Pancreas (tissue), 10 donors: ENCODE results near the gene TSPAN7. TPM values are rescaled to one million over a fixed set of nuclear protein-coding genes. Genes with fewer than 3 reads are reported as not detected.

ENCODE experiments used
- ATAC-seq, 4 donors: fragments of 200-7000 bp; cut with Tn5 transposase; one replicate each; pipeline versions ENCODE4 v1.8.0 to v1.9.1; 2020; ENCODE audit warnings: mild to moderate bottlenecking in 4 of 4, moderate library complexity in 4 of 4
- DNase-seq, 6 donors: peaks; one replicate each; pipeline ENCODE4 v3.0.0-alpha.2; 2020
- FAIRE-seq: peaks from 2 replicates; lab custom pipeline; 2012; peaks lifted over from hg19 to GRCh38; lab: Jason Lieb, UNC
- H3K27ac ChIP-seq, 4 donors: fragments of 200-600 bp; sonication (generic); 1 replicate in 3 of 4; 2 replicates in 1 of 4; pipeline versions ENCODE4 v1.5.0 to v1.8.0; 2020
- H3K27me3 ChIP-seq, 4 donors: fragments of 200-600 bp; one replicate each; pipeline ENCODE4 v1.8.0; 2021
- H3K36me3 ChIP-seq, 3 donors: fragments of 200-600 bp; sonication (generic) in 1 of 3; one replicate each; pipeline versions ENCODE4 v1.5.0 to v1.8.0; 2020 to 2021
- H3K4me1 ChIP-seq, 3 donors: fragments of 200-600 bp; one replicate each; pipeline ENCODE4 v1.8.0; 2021
- H3K4me3 ChIP-seq, 4 donors: fragments of 200-600 bp; sonication (generic) in 2 of 4; one replicate each; pipeline versions ENCODE4 v1.5.0 to v1.8.0; 2020 to 2021
- H3K9me3 ChIP-seq, 4 donors: fragments of 200-600 bp; one replicate each; pipeline ENCODE4 v1.8.0; 2021
- CTCF ChIP-seq, 4 donors: fragments of 200-600 bp; sonication (generic) in 3 of 4; IDR thresholded peaks; one replicate each; pipeline versions ENCODE4 v1.5.0 to v1.8.0; 2021; ENCODE audit warnings: antibody characterized with exemption in 4 of 4
- WGBS, 2 donors: extraction: QIAGEN DNeasy Blood & Tissue Kit; methylation state at CpG; one replicate each; pipeline ENCODE4 v1.1.7; 2013; 5-methylcytosine and 5-hydroxymethylcytosine counted together
- intact Hi-C, 3 donors: fragments of 100-400 bp; cut with DNase I; formaldehyde crosslinking; loops; one replicate each; pipeline versions ENCODE4 v1.11.1 to v1.14.2; 2022
- polyA plus RNA-seq, 2 donors: library from polyadenylated mRNA; stranded (reverse); fragments of 200-250 nt; gene quantifications; one replicate each; pipeline ENCODE4 v1.2.3, GENCODE V29; 2013
- total RNA-seq, 6 donors: library from RNA; stranded (reverse); fragmentation: NEBNext Ultra II Directional in 4 of 6; extraction: Animal tissue kit (Norgen Biotek cat#: 25700) in 4 of 6; gene quantifications; one replicate each; pipeline versions ENCODE4 v1.2.1 to v1.2.4, GENCODE V29; 2021 to 2023
- donor health status: healthy with polysubstance abuse.
- donor health status: DM: no; HTN: no; CAD: no; lungs with moderate emphysema.
- donor health status: DM: no; HTN: no; CAD: no.
- donor health status: control.
- donor health status: control.
- donor health status: Bipolar disorder and iron deficiency.
- donor health status: DM: yes; HTN: yes; CAD: no.
- donor health status: DM: no; HTN: no; CAD: no.
- donor health status: DM: no; HTN: no; CAD: no.
- donor health status: DM: yes; HTN: yes; CAD: no.

The TSPAN7 gene
- total and polyA plus RNA-seq, 8 donors, result 5.3 to 68.1 (median 12.7) TPM

DNA sequence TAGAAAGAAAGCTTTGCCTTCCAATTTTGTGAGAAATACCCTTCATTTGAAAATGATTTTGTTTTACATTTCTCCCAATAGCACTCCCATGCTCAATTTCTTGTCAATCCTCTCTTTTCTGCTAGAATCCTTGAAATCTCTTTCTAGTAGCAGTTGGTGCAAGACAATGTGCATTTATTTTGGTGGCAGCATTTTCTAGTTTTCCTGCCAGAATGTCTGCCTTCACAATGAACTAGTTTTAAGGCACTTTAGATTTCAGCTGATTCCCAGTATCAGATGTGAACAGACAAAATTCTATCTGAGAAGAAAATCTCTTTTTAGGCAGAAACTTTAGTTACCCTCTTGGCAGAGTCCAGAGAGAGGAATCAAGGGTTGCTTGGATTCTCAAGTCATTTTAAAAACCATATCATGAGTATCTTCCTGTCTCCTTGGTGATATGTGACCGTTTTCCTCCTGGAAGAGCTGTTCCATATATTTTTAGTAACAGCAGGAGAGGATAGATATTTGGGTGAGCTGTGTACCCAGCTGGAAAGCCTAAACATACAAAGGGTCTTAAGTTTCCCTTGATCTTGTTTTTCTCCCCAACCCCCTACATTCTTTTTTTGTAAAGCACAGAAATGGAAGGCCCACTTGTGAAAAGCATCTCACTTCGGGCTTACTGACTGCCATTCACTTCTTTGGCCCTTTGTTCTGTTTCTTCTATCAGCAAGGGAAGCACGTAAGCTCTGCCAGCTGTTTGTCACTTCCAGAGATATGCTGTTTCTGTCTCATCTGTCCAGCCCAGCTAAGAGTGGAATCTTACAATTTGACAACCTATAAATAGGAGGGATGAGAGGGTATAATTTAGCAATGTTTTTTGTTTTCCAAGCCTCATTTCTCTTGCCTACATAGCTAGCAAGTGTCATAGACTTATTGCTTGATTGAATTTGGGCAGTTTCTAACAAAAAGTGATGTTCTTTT lies 38.7 kb downstream of the TSPAN7 start:
- H3K4me1 ChIP-seq, result no peaks in the 10 kb centered on the region
- H3K27ac ChIP-seq, result no peak overlapping the region
- ATAC-seq, result no peak
- DNase-seq, result no peak
- no peaks in the 10 kb centered on the region for H3K36me3 ChIP-seq
- no peak overlapping the region for H3K4me3 ChIP-seq
- no peak for FAIRE-seq
- peaks cover 0 to 17% (median 5%) of the 10 kb centered on the region in 4 donors for H3K27me3 ChIP-seq
- no peak for TF ChIP-seq CTCF (IDR thresholded peaks at IDR 0.05)
- H3K9me3 ChIP-seq, result no peaks in the 10 kb centered on the region
- WGBS, 2 donors, result 42 to 65% methylated on average over 3 of the region's 3 CpGs
- intact Hi-C loops, result no loop called here

GRCh38 chrX:38601866-38602265 lies 40.5 kb downstream of the TSPAN7 start:
- ATAC-seq (no peak), FAIRE-seq (no peak), DNase-seq (no peak)
- Histone ChIP-seq H3K27ac (no peak overlapping the region), H3K27me3 (peaks cover 0 to 17% (median 5%) of the 10 kb centered on the region in 4 donors), H3K36me3 (no peaks in the 10 kb centered on the region), H3K4me3 (no peak overlapping the region), H3K9me3 (no peaks in the 10 kb centered on the region), H3K4me1 (no peaks in the 10 kb centered on the region)
- intact Hi-C loops, result no loop called here
- TF ChIP-seq CTCF (IDR thresholded peaks at IDR 0.05), result no peak

DNA sequence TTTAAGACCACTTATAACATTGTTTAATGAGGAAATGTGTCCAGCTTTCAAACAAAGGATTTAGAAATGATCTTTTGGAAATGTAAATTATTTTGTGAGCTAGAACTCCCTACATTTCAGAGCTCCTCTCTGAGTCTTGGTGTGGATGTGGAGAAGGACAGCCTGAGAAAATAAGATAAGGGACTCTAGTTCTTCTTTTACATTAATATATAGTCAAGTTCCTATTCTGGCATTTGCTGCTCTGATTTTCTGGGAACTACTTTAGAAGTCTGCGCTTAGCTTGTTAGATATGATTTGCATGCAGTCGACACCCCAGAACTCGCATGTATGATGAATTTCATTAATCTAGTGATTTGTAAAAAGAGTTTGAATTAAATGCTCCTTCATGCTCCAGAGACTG lies 45.5 kb downstream of the TSPAN7 start:
- FAIRE-seq, result no peak
- Histone ChIP-seq H3K9me3 (no peaks in the 10 kb centered on the region), H3K4me3 (no peak overlapping the region), H3K27ac (no peak overlapping the region), H3K36me3 (no peaks in the 10 kb centered on the region), H3K27me3 (peaks cover 0 to 12% (median 1%) of the 10 kb centered on the region in 4 donors), H3K4me1 (no peaks in the 10 kb centered on the region)
- 77 to 85% methylated on average over 3 of the region's 3 CpGs for WGBS, 2 donors
- ATAC-seq, result no peak
- TF ChIP-seq CTCF (IDR thresholded peaks at IDR 0.05), result no peak
- no peak for DNase-seq
- intact Hi-C loops, result no loop called here

- no peak for DNase-seq
- no peaks in the 10 kb centered on the region for H3K36me3 ChIP-seq
- no peak for TF ChIP-seq CTCF (IDR thresholded peaks at IDR 0.05)
- no peak overlapping the region for H3K4me3 ChIP-seq
- FAIRE-seq, result no peak
- H3K27me3 ChIP-seq, result peaks cover 0 to 2% (median 0%) of the 10 kb centered on the region in 4 donors
- H3K4me1 ChIP-seq, result no peaks in the 10 kb centered on the region
- WGBS, 2 donors, result 58 to 82% methylated on average over 4 of the region's 4 CpGs
- intact Hi-C loops, result no loop called here
- no peaks in the 10 kb centered on the region for H3K9me3 ChIP-seq
- no peak for ATAC-seq
- no peak overlapping the region for H3K27ac ChIP-seq
Measured at GRCh38 chrX:38607976-38608375, 46.6 kb downstream of the TSPAN7 start.

DNA sequence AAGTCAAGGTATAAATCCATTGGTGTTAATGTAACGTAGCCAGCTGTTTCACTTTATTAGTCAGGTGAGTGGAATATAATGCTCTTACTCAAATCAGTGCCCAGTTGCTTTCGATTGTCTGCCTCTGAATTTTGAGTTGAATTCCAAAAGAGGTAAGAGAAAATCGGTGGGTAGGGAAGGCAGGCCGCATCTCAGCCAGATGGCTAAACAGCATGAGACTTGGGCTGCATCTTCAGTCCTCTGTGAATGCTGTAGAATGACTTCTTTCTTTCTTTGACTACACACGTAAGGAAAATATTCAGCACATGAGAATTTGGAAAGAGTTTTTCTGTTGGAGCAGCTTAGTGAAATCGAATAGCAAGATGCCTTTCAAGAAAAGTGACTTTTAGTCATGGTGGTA lies 49.5 kb downstream of the TSPAN7 start:
- no peak for DNase-seq
- H3K36me3 ChIP-seq, result no peaks in the 10 kb centered on the region
- no peak for TF ChIP-seq CTCF (IDR thresholded peaks at IDR 0.05)
- H3K27ac ChIP-seq, result no peak overlapping the region
- H3K4me3 ChIP-seq, result no peak overlapping the region
- peaks cover 0 to 2% (median 0%) of the 10 kb centered on the region in 4 donors for H3K27me3 ChIP-seq
- WGBS, 2 donors, result 54 to 87% methylated on average over 6 of the region's 6 CpGs
- H3K9me3 ChIP-seq, result no peaks in the 10 kb centered on the region
- no peak for FAIRE-seq
- no peaks in the 10 kb centered on the region for H3K4me1 ChIP-seq
- no peak for ATAC-seq
- intact Hi-C loops, result no loop called here
